Erythroblast (primary cell): ENCODE results near the gene NISCH.

ENCODE experiments used
- DNase-seq, 2 experiments: peaks; one replicate each; lab custom pipeline; 2025; lab: John Stamatoyannopoulos, UW
- GATA1 ChIP-seq: IDR thresholded peaks from 2 replicates; pipeline ENCODE4 v1.6.1; 2011; ENCODE audit warnings: low read depth, mild to moderate bottlenecking, control low read depth, low read length, moderate library complexity
- POLR2A ChIP-seq: IDR thresholded peaks from 2 replicates; pipeline ENCODE4 v1.6.1; 2011; ENCODE audit warnings: mild to moderate bottlenecking, low read length

The NISCH gene

DNA sequence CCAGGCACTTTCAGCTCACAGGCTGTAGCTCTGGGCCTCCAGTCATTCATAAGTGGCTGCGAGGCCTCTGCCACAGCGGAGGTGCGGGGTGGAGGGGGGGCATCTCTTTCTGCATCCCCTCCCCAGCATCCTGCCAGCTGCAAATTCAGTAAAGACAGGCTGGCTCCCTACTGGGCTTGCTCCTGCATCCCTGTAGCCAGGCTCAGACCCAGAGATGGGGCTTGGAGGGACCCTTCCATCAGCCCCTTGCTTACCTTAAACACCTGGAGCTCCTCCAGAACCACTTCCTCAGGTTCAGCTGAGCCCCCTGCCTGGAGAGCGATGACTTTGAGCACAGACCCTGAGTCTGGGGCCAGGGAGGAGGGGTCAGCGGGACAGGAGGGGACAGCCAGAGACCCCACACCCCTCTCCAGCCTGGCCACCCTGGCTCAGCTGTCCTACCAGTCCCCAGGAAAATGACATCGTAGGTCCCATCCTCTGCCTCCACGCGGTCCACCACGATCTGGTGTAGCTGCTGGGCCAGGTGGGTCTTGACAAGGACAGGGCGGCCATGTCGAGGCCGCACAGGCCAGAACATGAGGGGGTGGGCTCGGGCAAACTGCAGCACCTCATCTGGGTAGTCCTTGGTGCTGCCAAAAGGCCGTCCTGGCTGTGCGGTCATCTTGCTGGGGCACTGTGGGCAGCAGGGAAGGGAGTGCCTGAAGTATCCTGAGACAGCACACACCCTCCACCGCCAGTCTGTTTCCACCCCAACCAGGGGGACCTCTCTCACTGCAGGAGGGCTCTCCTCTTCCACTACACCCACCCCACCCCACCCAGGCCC, 15.8 kb upstream of the NISCH start:
- DNase-seq, result no peak
- TF ChIP-seq GATA1, result no peak

DNA sequence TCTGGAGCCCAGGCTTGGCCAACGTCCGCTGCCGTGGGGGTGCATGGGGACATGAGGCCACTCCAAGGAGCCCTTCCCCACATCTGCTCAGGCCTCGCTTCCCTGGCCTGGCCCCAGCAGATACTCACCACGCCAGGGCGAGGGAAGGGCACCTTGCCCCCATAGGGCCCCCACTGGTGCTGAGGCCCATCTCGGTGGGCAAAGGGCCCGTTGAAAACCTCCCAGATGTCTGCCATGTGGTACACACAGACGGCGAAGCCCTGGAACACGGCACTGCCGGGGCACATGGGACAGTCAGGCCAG, 15.2 kb upstream of the NISCH start:
- no peak for TF ChIP-seq GATA1
- TF ChIP-seq POLR2A, result no peak
- no peak for DNase-seq

- TF ChIP-seq GATA1 (no peak), POLR2A (no peak)
- no peak for DNase-seq
Observed at GRCh38 chr3:52440671-52441070, 14.7 kb upstream of the NISCH start.

DNA sequence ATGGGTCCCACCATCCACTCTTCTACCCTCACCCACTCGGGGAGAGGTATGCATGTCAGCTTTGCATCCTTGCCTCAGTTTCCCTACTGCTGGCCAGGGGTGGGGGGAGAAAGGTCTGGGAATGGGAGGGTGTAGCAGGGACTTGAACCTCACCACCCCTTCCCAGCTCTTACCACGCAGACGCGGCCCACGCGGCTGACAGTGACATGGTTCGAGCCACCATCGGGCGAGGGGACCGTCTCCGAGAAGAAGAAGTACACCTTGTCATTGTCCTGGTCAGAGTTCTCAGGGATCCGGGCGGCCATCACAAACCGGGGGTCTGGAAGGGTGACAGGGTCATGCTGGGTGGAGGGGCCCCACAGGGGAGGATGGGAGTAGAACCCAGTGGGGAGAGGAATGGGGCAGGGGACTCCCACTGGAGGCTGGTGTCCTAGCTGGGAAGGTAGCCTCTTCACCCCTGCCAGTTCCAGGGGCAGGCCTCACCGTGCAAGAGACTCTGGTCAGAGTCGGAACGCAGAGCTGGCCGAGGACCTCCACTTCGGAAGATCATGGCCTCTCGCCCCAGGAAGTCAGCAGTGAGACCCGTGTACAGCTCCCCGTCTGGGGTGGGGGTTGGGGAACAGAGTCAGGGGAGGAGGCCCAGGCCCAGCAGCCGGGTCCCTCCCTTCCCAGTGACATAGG, 14.2 kb upstream of the NISCH start:
- no peak for DNase-seq
- TF ChIP-seq POLR2A (no peak), GATA1 (no peak)

GRCh38 chr3:52441772-52442332, 13.6 kb upstream of the NISCH start:
- no peak for DNase-seq
- no peak for TF ChIP-seq GATA1
- no peak for TF ChIP-seq POLR2A

DNA sequence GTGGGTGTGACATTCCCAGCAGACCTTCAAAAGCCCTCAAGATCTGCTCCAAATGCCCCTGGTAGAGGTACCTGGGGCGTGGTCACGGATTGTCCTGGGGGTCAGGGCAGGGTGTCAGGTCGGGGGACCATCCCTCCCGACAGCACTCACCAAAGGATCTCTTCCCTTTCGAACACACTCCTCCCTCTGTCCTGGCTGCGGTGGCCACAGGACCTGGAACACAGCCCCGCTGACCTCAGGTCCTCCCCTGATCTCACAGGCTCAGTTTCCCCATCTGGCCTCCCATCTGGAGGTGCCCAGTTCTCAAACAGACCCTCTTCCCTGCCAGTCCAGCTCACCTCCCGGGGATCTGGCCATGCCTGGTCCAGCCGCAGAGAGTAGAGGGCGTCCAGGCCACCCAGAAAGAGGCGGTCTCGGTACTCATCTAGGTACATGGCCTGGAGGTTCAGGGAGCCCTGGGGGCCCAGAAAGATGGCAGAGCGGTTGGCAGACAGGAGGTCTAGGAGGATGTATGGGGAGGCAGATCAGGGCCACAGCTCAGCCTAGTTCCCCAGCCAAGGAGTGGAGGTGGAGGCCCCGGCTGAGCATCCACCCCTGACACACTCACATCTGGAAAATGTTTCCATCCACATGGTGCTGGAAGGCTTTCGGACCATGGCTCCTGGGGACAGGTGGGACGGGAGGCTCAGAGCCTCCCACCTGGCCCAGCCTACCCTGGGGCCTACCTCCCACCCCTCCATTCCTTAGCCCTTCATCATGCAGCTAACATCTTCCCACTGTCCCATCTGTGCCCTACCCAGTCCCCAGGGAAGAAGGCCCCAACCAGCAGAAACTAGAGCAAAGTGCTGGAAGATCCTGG, 12.8 kb upstream of the NISCH start:
- TF ChIP-seq GATA1 (no peak), POLR2A (no peak)
- DNase-seq, result no peak

GRCh38 chr3:52443268-52443610, 12.2 kb upstream of the NISCH start:
- no peak for TF ChIP-seq POLR2A
- no peak for TF ChIP-seq GATA1
- DNase-seq, result no peak

- TF ChIP-seq POLR2A, result no peak
- no peak for TF ChIP-seq GATA1
- DNase-seq, result no peak
Observed at GRCh38 chr3:52443791-52444687, 11.4 kb upstream of the NISCH start.

GRCh38 chr3:52444860-52445793, 10.3 kb upstream of the NISCH start, which contains the start of gene SEMA3G:
Gene SEMA3G (minus strand): TSS chr3:52445103. CDS start chr3:52445027, 76 bp downstream.
- DNase-seq, result peak; percentile 80 to 82
- no peak for TF ChIP-seq GATA1

- no peak for DNase-seq
- TF ChIP-seq POLR2A (no peak), GATA1 (no peak)
Observed at GRCh38 chr3:52446042-52446441, 9.4 kb upstream of the NISCH start.

- TF ChIP-seq POLR2A (no peak), GATA1 (no peak)
- peak; percentile 79 to 87 for DNase-seq
Observed at GRCh38 chr3:52446631-52447511, 8.5 kb upstream of the NISCH start.
